ENCODE results near the gene IFNA6. TPM values are rescaled to one million over a fixed set of nuclear protein-coding genes. Genes with fewer than 3 reads are reported as not detected.

Gene IFNA6
- not detected for total RNA-seq

DNA sequence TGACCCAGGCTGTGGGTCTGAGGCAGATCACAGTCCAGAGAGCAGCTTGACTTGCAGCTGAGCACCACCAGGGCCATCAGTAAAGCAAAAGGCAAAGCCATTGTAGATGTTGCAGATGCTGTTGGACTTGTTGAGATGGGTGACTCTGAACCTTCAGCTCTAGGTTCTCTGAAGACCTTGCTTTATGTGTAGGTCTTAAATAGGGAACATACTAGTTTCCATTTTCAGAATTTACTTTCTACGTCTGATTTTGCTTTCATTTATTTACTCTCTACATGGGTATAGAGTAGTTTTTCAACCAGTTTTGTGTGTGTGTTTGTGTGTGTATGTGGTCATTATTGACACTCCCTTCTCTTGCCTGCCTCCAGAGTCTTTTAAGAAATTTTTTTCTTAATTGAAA, at the start of gene IFNA6:
TSS of gene IFNA6 (minus strand) at position 101 of the 400 bp plus-strand sequence. CDS start at position 101, 0 bp downstream.
- no peak for DNase-seq
- H3K4me3 ChIP-seq, result no peak within 1 kb of the TSS
- H3K4me1 ChIP-seq, result no peaks in the 10 kb centered on the region
- H3K9me3 ChIP-seq, result peaks cover 0 to under 1% (median 0%) of the 10 kb centered on the region in 3 donors
- H3K36me3 ChIP-seq, result no peaks in the 10 kb centered on the region
- intact Hi-C loops (cut with DNase I), result no loop called here
- 70 to 75% methylated on average over 1 of the region's 1 CpG for WGBS, 2 donors
- TF ChIP-seq POLR2A (IDR thresholded peaks at IDR 0.05), result no peak
- no peak for TF ChIP-seq CTCF (IDR thresholded peaks at IDR 0.05)
- H3K27ac ChIP-seq, result no peak within 1 kb of the TSS
- peaks cover 0 to 18% (median 0%) of the 10 kb centered on the region in 4 donors for H3K27me3 ChIP-seq

DNA sequence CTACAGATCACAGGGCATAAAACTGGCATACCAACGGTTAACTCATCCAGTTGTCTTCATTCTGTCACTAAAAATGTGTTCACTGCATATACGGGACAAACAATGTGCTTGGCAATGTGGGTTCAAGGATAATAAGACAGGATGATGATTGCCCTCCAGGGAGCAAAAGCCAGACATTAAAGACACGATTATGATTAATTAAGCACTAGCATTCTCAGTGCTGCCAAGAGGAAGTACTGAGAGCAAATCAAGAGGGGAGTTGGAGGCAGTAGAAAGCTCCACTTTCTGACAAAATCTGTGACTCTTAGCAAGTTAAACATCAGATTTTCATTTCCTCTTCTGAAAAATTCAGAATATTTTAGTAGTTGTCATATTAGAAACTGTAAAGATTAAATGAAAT, 49.3 kb upstream of the IFNA6 start:
- Histone ChIP-seq H3K9me3 (no peaks in the 10 kb centered on the region), H3K36me3 (no peaks in the 10 kb centered on the region), H3K4me3 (no peak overlapping the region), H3K27me3 (peaks cover 0 to 72% (median 5%) of the 10 kb centered on the region in 4 donors), H3K27ac (no peak overlapping the region), H3K4me1 (peaks cover 6 to 22% (median 13%) of the 10 kb centered on the region in 3 donors)
- TF ChIP-seq CTCF (IDR thresholded peaks at IDR 0.05), result no peak
- no peak for TF ChIP-seq POLR2A (IDR thresholded peaks at IDR 0.05)
- intact Hi-C loops (cut with DNase I), result no loop called here
- WGBS, 2 donors, result 9% methylated on average over 3 of the region's 3 CpGs
- no peak for DNase-seq

DNA sequence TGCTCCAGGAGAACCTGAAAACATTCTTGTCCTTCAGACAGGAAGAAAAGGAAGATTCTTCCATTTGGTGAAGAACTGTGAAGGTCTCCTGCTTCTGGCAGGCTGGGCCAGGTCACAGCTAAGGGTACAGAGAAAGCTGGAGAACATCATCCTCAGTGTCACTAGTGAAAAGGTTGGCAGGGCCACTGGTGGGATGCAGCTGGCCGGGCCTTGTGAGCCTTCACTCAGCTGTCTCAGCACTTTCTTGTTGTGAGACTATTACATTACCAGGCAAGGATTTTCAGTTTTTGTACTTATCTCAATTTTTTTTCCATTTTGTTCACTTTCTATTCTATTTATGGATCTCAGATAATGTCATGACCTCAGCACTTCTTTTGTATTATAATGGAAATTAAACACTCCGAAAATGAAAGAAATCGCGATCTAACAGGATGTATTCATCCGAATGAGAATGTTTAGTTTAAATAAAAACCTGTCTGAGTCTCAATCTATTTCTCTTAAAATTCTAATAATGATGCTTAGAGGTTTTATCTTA, 48.3 kb upstream of the IFNA6 start:
- Histone ChIP-seq H3K4me3 (no peak overlapping the region), H3K9me3 (no peaks in the 10 kb centered on the region), H3K27me3 (peaks cover 0 to 79% (median 5%) of the 10 kb centered on the region in 4 donors), H3K4me1 (peaks cover 6 to 22% (median 13%) of the 10 kb centered on the region in 3 donors), H3K36me3 (no peaks in the 10 kb centered on the region), H3K27ac (no peak overlapping the region)
- WGBS, 2 donors, result 84 to 96% methylated on average over 5 of the region's 5 CpGs
- no peak for DNase-seq
- intact Hi-C loops (cut with DNase I), result no loop called here
- TF ChIP-seq POLR2A (IDR thresholded peaks at IDR 0.05), result no peak
- no peak for TF ChIP-seq CTCF (IDR thresholded peaks at IDR 0.05)

- intact Hi-C loops (cut with DNase I), result no loop called here
- TF ChIP-seq CTCF (IDR thresholded peaks at IDR 0.05) (peak in 5 of 6 experiments; percentile 39 to 73 (median 57)), POLR2A (IDR thresholded peaks at IDR 0.05) (no peak)
- WGBS, 2 donors, result 10 to 27% methylated on average over 13 to 28 of the region's 40 CpGs
- no peak overlapping the region for H3K27ac ChIP-seq
- peak overlapping the region; percentile 15 to 68 (median 45) for H3K4me3 ChIP-seq
- H3K36me3 ChIP-seq, result no peaks in the 10 kb centered on the region
- peaks cover 0 to 85% (median 0%) of the 10 kb centered on the region in 4 donors for H3K27me3 ChIP-seq
- peaks cover 0 to 8% (median 3%) of the 10 kb centered on the region in 3 donors for H3K4me1 ChIP-seq
- no peak for DNase-seq
- no peaks in the 10 kb centered on the region for H3K9me3 ChIP-seq
Observed at GRCh38 chr9:21395778-21396717, 45.4 kb upstream of the IFNA6 start.

DNA sequence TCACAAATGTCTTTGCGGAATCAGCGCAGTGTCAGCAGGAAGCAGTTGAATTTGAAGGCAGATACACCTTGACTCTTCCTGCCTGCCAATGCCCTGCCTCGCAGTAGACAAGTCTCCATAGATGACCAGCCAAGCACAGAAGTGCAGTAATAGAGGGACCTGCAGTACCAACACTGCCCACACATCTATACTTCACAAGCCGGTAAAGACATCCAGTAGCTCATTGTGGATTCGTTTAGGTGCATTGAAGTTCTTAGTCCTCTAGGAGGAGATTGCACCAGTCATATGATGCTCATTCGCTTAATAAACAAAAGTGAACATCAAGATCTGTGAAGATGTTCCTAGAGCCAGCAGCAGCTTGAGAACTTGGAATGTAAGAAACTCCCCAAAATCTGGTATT, 41.6 kb upstream of the IFNA6 start:
- intact Hi-C loops (cut with DNase I), result no loop called here
- no peak overlapping the region for H3K4me3 ChIP-seq
- H3K36me3 ChIP-seq, result no peaks in the 10 kb centered on the region
- peaks cover 0 to 8% (median 3%) of the 10 kb centered on the region in 3 donors for H3K4me1 ChIP-seq
- TF ChIP-seq CTCF (IDR thresholded peaks at IDR 0.05) (peak in 3 of 6 experiments; percentile 11 to 40 (median 23)), POLR2A (IDR thresholded peaks at IDR 0.05) (no peak)
- H3K27ac ChIP-seq, result no peak overlapping the region
- no peak for DNase-seq
- H3K9me3 ChIP-seq, result no peaks in the 10 kb centered on the region
- WGBS, 2 donors, result 82 to 91% methylated on average over 4 to 5 of the region's 6 CpGs
- H3K27me3 ChIP-seq, result peaks cover 0 to 84% (median 0%) of the 10 kb centered on the region in 4 donors
